ENCODE measurements around the gene ENOX1. TPM values are rescaled to one million over a fixed set of nuclear protein-coding genes. Genes with fewer than 3 reads are reported as not detected.

Gene ENOX1
- total RNA-seq, 1 experiment from 2014 or later: 1.8 TPM

DNA sequence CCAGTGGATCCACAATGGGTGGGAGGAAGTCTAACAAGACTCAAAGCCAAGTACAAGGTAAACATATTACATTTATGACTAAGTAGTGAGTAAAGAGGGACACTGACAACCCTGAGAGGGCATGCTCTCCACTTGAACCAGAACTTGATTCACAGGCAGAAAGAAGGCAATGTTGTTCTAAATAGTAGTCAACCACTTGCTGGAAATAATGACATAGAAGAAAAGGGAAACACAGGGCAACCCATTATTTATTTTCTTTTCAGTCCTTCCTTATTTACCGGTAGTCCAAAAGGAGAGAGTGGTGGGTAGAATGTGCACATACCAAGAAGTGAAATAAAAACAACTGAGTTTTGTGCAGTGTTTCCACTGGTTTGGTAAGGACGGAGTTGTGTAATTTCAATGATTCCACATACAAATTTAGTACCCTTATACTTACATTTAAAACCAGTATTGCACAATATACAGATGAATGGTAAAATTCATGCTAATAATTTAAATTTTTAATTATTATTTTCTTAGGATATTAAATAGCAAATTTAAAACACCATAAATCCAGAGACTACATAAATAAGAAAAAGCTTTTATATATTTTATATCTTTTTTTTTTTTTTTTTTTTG, 65.9 kb downstream of the ENOX1 start:
- CTCF ChIA-PET: interaction anchor here (0.6 kb wide), 1 partner anchor 1801 kb away, joined by 4 read pairs; no protein-coding TSS in a partner anchor
- intact Hi-C loops (cut with micrococcal nuclease): no loop called here
- BruUV-seq (replicated peaks): no TSS peak
- POLR2A ChIA-PET: no interaction called here
- Mint-ChIP-seq H3K9me3 (ENCODE audit: unreplicated experiment) (no peaks in the 10 kb centered on the region), H3K4me1 (ENCODE audit: insufficient read depth, unreplicated experiment) (peaks cover 6% of the 10 kb centered on the region), H3K27ac (ENCODE audit: low read depth, unreplicated experiment) (no peak overlapping the region), H3K4me3 (ENCODE audit: unreplicated experiment) (no peak overlapping the region), H3K36me3 (ENCODE audit: insufficient read depth, unreplicated experiment) (no peaks in the 10 kb centered on the region), H3K27me3 (ENCODE audit: insufficient read depth, unreplicated experiment) (no peaks in the 10 kb centered on the region)
- peak; percentile 43 for DNase-seq (ENCODE audit: unreplicated experiment)
- TF ChIP-seq, protein P1, sequence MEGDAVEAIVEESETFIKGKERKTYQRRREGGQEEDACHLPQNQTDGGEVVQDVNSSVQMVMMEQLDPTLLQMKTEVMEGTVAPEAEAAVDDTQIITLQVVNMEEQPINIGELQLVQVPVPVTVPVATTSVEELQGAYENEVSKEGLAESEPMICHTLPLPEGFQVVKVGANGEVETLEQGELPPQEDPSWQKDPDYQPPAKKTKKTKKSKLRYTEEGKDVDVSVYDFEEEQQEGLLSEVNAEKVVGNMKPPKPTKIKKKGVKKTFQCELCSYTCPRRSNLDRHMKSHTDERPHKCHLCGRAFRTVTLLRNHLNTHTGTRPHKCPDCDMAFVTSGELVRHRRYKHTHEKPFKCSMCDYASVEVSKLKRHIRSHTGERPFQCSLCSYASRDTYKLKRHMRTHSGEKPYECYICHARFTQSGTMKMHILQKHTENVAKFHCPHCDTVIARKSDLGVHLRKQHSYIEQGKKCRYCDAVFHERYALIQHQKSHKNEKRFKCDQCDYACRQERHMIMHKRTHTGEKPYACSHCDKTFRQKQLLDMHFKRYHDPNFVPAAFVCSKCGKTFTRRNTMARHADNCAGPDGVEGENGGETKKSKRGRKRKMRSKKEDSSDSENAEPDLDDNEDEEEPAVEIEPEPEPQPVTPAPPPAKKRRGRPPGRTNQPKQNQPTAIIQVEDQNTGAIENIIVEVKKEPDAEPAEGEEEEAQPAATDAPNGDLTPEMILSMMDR (IDR thresholded peaks at IDR 0.05; ENCODE audit: unreplicated experiment): no peak

DNA sequence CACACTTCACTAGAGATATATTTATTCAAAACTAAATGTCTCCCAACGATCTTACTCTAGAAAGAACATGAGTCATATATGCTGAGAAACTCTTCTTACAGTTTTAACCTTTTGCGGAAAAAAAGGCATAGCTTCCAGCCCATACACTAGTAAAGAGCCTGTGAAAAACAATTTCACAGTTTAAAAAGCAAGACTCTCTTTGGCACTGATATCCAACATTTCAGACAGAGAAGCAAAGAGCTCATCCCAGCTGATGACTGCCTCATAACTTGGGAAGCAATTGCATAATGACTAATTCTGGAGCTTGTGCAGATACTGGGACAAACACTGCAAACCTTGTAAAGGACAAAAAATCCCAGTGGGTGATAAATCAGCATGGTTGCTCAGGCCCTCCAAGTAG, 88.0 kb downstream of the ENOX1 start:
- BruUV-seq (replicated peaks): no TSS peak
- H3K27ac Mint-ChIP-seq (ENCODE audit: low read depth, unreplicated experiment): no peak overlapping the region
- DNase-seq (ENCODE audit: unreplicated experiment): peak; percentile 28

DNA sequence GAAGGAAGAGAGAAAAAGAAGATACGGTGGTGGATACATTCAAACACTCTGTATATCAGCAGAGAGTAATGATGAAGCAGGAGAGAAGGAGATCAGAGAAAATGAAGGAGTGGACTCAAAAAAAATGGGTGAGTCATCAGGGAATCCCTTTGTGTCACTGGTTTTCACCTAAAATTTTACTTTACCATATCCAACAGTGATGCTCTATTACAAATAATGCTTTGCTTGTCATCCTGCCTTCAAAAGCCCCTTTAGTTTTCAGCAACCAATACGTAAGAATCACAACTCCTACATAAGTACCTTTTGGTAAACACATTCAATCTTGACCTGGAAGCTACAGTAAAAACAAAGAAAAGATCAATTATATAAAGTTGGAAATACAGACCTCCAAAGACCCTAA, 88.8 kb downstream of the ENOX1 start:
- H3K36me3 Mint-ChIP-seq (ENCODE audit: insufficient read depth, unreplicated experiment): no peaks in the 10 kb centered on the region
- TF ChIP-seq, protein P1 (IDR thresholded peaks at IDR 0.05; ENCODE audit: unreplicated experiment): no peak
- H3K27ac Mint-ChIP-seq (ENCODE audit: low read depth, unreplicated experiment): no peak overlapping the region
- peaks cover 6% of the 10 kb centered on the region for H3K4me1 Mint-ChIP-seq (ENCODE audit: insufficient read depth, unreplicated experiment)
- DNase-seq (ENCODE audit: unreplicated experiment): no peak
- ChIA-PET POLR2A (no interaction called here), CTCF (no interaction called here)
- intact Hi-C loops (cut with micrococcal nuclease): no loop called here
- H3K27me3 Mint-ChIP-seq (ENCODE audit: insufficient read depth, unreplicated experiment): no peaks in the 10 kb centered on the region
- H3K4me3 Mint-ChIP-seq (ENCODE audit: unreplicated experiment): no peak overlapping the region
- BruUV-seq (replicated peaks): no TSS peak
- no peaks in the 10 kb centered on the region for H3K9me3 Mint-ChIP-seq (ENCODE audit: unreplicated experiment)

More for the DNA sequence above, 88.0 kb downstream of the ENOX1 start:
- TF ChIP-seq, protein P1 (IDR thresholded peaks at IDR 0.05; ENCODE audit: unreplicated experiment): no peak
- Mint-ChIP-seq H3K4me3 (ENCODE audit: unreplicated experiment) (no peak overlapping the region), H3K27me3 (ENCODE audit: insufficient read depth, unreplicated experiment) (no peaks in the 10 kb centered on the region), H3K9me3 (ENCODE audit: unreplicated experiment) (no peaks in the 10 kb centered on the region), H3K36me3 (ENCODE audit: insufficient read depth, unreplicated experiment) (no peaks in the 10 kb centered on the region), H3K4me1 (ENCODE audit: insufficient read depth, unreplicated experiment) (peaks cover 6% of the 10 kb centered on the region)
- ChIA-PET POLR2A (no interaction called here), CTCF (interaction anchor here (0.6 kb wide), 1 partner anchor 330 kb away, joined by 3 read pairs; no protein-coding TSS in a partner anchor)
- intact Hi-C loops (cut with micrococcal nuclease): no loop called here

DNA sequence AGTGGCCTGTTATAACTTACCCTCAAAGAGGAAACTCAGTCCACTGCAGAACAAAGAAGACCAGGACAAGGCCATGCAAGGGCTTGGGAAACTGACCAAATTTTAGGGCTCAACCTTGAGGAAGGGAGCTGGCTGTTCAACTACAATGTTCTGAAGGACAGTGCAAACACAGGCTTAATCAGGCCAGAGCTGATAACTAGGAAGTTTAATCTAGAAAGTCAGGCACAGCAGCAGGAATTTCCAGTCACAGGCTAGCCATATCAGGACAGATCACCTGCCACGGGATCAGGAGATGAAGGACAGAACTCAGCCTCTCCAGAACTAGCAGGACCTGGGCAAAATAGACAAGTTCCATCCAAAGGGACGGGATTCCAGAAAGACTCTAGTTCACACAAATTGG, 89.4 kb downstream of the ENOX1 start:
- CTCF ChIA-PET: interaction anchor here (0.6 kb wide), 1 partner anchor 300 kb away, joined by 3 read pairs; no protein-coding TSS in a partner anchor
- no TSS peak for BruUV-seq (replicated peaks)
- POLR2A ChIA-PET: no interaction called here
- TF ChIP-seq, protein P1 (IDR thresholded peaks at IDR 0.05; ENCODE audit: unreplicated experiment): no peak
- H3K27me3 Mint-ChIP-seq (ENCODE audit: insufficient read depth, unreplicated experiment): no peaks in the 10 kb centered on the region
- H3K27ac Mint-ChIP-seq (ENCODE audit: low read depth, unreplicated experiment): no peak overlapping the region
- H3K36me3 Mint-ChIP-seq (ENCODE audit: insufficient read depth, unreplicated experiment): no peaks in the 10 kb centered on the region
- peaks cover 6% of the 10 kb centered on the region for H3K4me1 Mint-ChIP-seq (ENCODE audit: insufficient read depth, unreplicated experiment)
- intact Hi-C loops (cut with micrococcal nuclease): no loop called here
- H3K9me3 Mint-ChIP-seq (ENCODE audit: unreplicated experiment): no peaks in the 10 kb centered on the region
- no peak overlapping the region for H3K4me3 Mint-ChIP-seq (ENCODE audit: unreplicated experiment)
- DNase-seq (ENCODE audit: unreplicated experiment): no peak

All from MCF 10A (cell line).